HG03280 (cell line): ENCODE data around the gene LMF1.

ENCODE experiments used
- ATAC-seq: cut with Tn5 transposase; IDR thresholded peaks from one replicate; pipeline ENCODE4 v1.9.1; 2021; ENCODE audit warnings: mild to moderate bottlenecking, moderate library complexity; ENCODE audit not compliant: unreplicated experiment

The LMF1 gene

GRCh38 chr16:916035-916799, 54.6 kb downstream of the LMF1 start:
- ATAC-seq = no peak

- ATAC-seq = no peak
Measured at GRCh38 chr16:915546-915945, 55.2 kb downstream of the LMF1 start.

GRCh38 chr16:914440-914839, 56.3 kb downstream of the LMF1 start:
- ATAC-seq = no peak

GRCh38 chr16:913817-914439, 56.9 kb downstream of the LMF1 start:
- no peak for ATAC-seq

- no peak for ATAC-seq
Measured at GRCh38 chr16:912684-913613, 57.8 kb downstream of the LMF1 start.

- no peak for ATAC-seq
Measured at GRCh38 chr16:912322-912683, 58.5 kb downstream of the LMF1 start.

- no peak for ATAC-seq
Measured at GRCh38 chr16:911604-912321, 59.0 kb downstream of the LMF1 start.

- no peak for ATAC-seq
Measured at GRCh38 chr16:911101-911500, 59.7 kb downstream of the LMF1 start.

- no peak for ATAC-seq
Measured at GRCh38 chr16:910181-910580, 60.6 kb downstream of the LMF1 start.

GRCh38 chr16:909281-910000, 61.3 kb downstream of the LMF1 start:
- ATAC-seq = no peak

GRCh38 chr16:908526-909155, 62.1 kb downstream of the LMF1 start:
- no peak for ATAC-seq

GRCh38 chr16:907842-908241, 62.9 kb downstream of the LMF1 start:
- ATAC-seq = no peak

- ATAC-seq = no peak
Measured at GRCh38 chr16:907361-907760, 63.4 kb downstream of the LMF1 start.

GRCh38 chr16:906296-906695, 64.5 kb downstream of the LMF1 start:
- ATAC-seq = no peak

GRCh38 chr16:901715-902601, 68.8 kb downstream of the LMF1 start:
- ATAC-seq = no peak

- ATAC-seq = no peak
Measured at GRCh38 chr16:901149-901548, 69.6 kb downstream of the LMF1 start.

- no peak for ATAC-seq
Measured at GRCh38 chr16:900211-900610, 70.6 kb downstream of the LMF1 start.

GRCh38 chr16:899683-900060, 71.1 kb downstream of the LMF1 start:
- no peak for ATAC-seq
